HCT116 (cell line): ENCODE results near the gene STK25. TPM values are rescaled to one million over a fixed set of nuclear protein-coding genes. Genes with fewer than 3 reads are reported as not detected.

Experiments
- ATAC-seq: fragments of 200-7000 bp; cut with Tn5 transposase; 2 replicates; pipeline ENCODE4 v1.9.1; 2020; ENCODE audit warnings: mild to moderate bottlenecking, moderate library complexity
- BruUV-seq: library from RNA; stranded (reverse); fragments of 400-500 nt; replicated peaks from 2 replicates; lab custom pipeline; 2021; lab: Mats Ljungman, UMichigan
- CTCF ChIA-PET: fragments of 300-600 bp; sonication (Branson Sonifier 250); formaldehyde crosslinking; loops from one replicate; lab custom pipeline; 2021; ENCODE audit warnings: antibody characterized with exemption; lab: Charles Lee
- POLR2A ChIA-PET: fragments of 300-600, 350-600 bp; sonication (Branson Sonifier 250); formaldehyde crosslinking; loops from one replicate; lab custom pipeline; 2021; ENCODE audit warnings: antibody characterized with exemption; lab: Charles Lee
- RAD21 ChIA-PET, 2 experiments: fragments of 300-600 bp; sonication (Branson Sonifier 250); formaldehyde crosslinking; loops; one replicate each; lab custom pipeline; 2023; ENCODE audit warnings: low total read pairs in 2 of 2; ENCODE audit not compliant: uncharacterized antibody in 2 of 2, unreplicated experiment in 2 of 2, low non-redundant PET in 1 of 2; lab: Charles Lee
- DNase-seq: peaks from one replicate; pipeline ENCODE4 v3.0.0-alpha.2; 2010; ENCODE audit warnings: low read depth, low spot score
- H2AFZ ChIP-seq: fragments of 200-600 bp; shearing (Covaris generic), sonication (generic); 2 replicates; pipeline ENCODE4 v1.6.1; 2017; ENCODE audit warnings: low read depth, mixed run types, mixed read lengths, antibody characterized with exemption, low read length; ENCODE audit not compliant: poor library complexity, severe bottlenecking
- H3K27ac ChIP-seq: 2 replicates; pipeline ENCODE4 v1.5.1; 2012; ENCODE audit warnings: low read depth, low read length
- H3K27me3 ChIP-seq: fragments of 200-600 bp; sonication (generic); 2 replicates; pipeline ENCODE4 v1.6.1; 2016; ENCODE audit warnings: mixed run types, low read length, mixed read lengths; ENCODE audit not compliant: insufficient read depth
- H3K36me3 ChIP-seq, 2 experiments: fragments of 200-500 bp in 1 of 2; fragments of 200-600 bp in 1 of 2; sonication (Bioruptor generic) in 1 of 2; sonication (generic) in 1 of 2; 2 replicates each; pipeline versions ENCODE4 v1.5.1 to v1.6.1; 2014 to 2016; ENCODE audit warnings: low read length in 2 of 2, inconsistent platforms in 1 of 2, mixed read lengths in 1 of 2, mixed run types in 1 of 2; ENCODE audit not compliant: insufficient read depth in 2 of 2, control insufficient read depth in 1 of 2
- H3K4me1 ChIP-seq, 2 experiments: fragments of 200-600 bp in 1 of 2; sonication (generic) in 1 of 2; 2 replicates each; pipeline versions ENCODE4 v1.5.1 to v1.6.1; 2012 to 2017; ENCODE audit warnings: low read length in 2 of 2, inconsistent platforms in 1 of 2, mild to moderate bottlenecking in 1 of 2, mixed read lengths in 1 of 2, mixed run types in 1 of 2, moderate library complexity in 1 of 2; ENCODE audit not compliant: insufficient read depth in 2 of 2, control insufficient read depth in 1 of 2
- H3K4me2 ChIP-seq: fragments of 200-600 bp; sonication (generic); 2 replicates; pipeline ENCODE4 v1.6.1; 2017; ENCODE audit warnings: mixed run types, low read length, mixed read lengths
- H3K4me3 ChIP-seq, 2 experiments: fragments of 200-600 bp in 1 of 2; sonication (generic) in 1 of 2; replicated peaks in 1 of 2; 2 replicates each; pipeline ENCODE4 v1.5.1; 2011 to 2016; ENCODE audit warnings: low read length in 2 of 2, control low read depth in 1 of 2, low read depth in 1 of 2, mild to moderate bottlenecking in 1 of 2, mixed read lengths in 1 of 2, mixed run types in 1 of 2
- H3K79me2 ChIP-seq: fragments of 200-600 bp; sonication (generic); 2 replicates; pipeline ENCODE4 v1.6.1; 2017; ENCODE audit warnings: mild to moderate bottlenecking, mixed run types, low read length, moderate library complexity, mixed read lengths; ENCODE audit not compliant: insufficient read depth
- H3K9ac ChIP-seq: fragments of 200-600 bp; sonication (generic); 2 replicates; pipeline ENCODE4 v1.6.1; 2016; ENCODE audit warnings: low read length, mixed read lengths
- H3K9me2 ChIP-seq: fragments of 200-600 bp; sonication (generic), shearing (Covaris generic); 2 replicates; pipeline ENCODE4 v1.6.1; 2017; ENCODE audit warnings: mixed run types, mild to moderate bottlenecking, moderate library complexity; ENCODE audit not compliant: insufficient read depth
- H3K9me3 ChIP-seq, 2 experiments: fragments of 200-500 bp in 1 of 2; fragments of 200-600 bp in 1 of 2; sonication (Bioruptor generic) in 1 of 2; sonication (generic) in 1 of 2; 2 replicates each; pipeline ENCODE4 v1.6.1; 2014 to 2017; ENCODE audit warnings: low read length in 2 of 2, mixed read lengths in 2 of 2, inconsistent platforms in 1 of 2, low read depth in 1 of 2, mild to moderate bottlenecking in 1 of 2, mixed run types in 1 of 2, moderate library complexity in 1 of 2; ENCODE audit not compliant: control insufficient read depth in 1 of 2, insufficient read depth in 1 of 2
- H4K20me1 ChIP-seq: fragments of 200-600 bp; sonication (generic), shearing (Covaris generic); 2 replicates; pipeline ENCODE4 v1.6.1; 2017; ENCODE audit warnings: mixed run types, mild to moderate bottlenecking, moderate library complexity; ENCODE audit not compliant: insufficient read depth
- POLR2AphosphoS5 ChIP-seq: IDR thresholded peaks from 2 replicates; pipeline ENCODE4 v1.6.1; 2011; ENCODE audit warnings: mild to moderate bottlenecking, low read depth, low read length, moderate library complexity
- intact Hi-C: fragments of 100-400 bp; cut with micrococcal nuclease; formaldehyde crosslinking; loops from 2 replicates; pipeline ENCODE4 v1.10.0; 2022
- total RNA-seq: library from RNA; stranded (reverse); gene quantifications from one replicate; pipeline ENCODE4 v1.2.1, GENCODE V29; 2021; ENCODE audit not compliant: unreplicated experiment
- TF ChIP-seq, protein P1 (sequence below): IDR thresholded peaks from 2 replicates; pipeline ENCODE4 v1.6.1; 2011; ENCODE audit warnings: mild to moderate bottlenecking, low read length, moderate library complexity; ENCODE audit not compliant: insufficient replicate concordance; ENCODE audit errors: extremely low read depth
- TF ChIP-seq, protein P2 (sequence below), 3 experiments: fragments of 200-600 bp in 1 of 3; sonication (generic) in 1 of 3; IDR thresholded peaks in 2 of 3; conservative IDR thresholded peaks in 1 of 3; 2 replicates each; pipeline ENCODE4 v1.5.1; 2012 to 2017; ENCODE audit warnings: low read depth in 2 of 3, low read length in 2 of 3, antibody characterized with exemption in 1 of 3, borderline replicate concordance in 1 of 3, control low read depth in 1 of 3, mild to moderate bottlenecking in 1 of 3, mixed read lengths in 1 of 3, mixed run types in 1 of 3, moderate library complexity in 1 of 3; ENCODE audit not compliant: insufficient read depth in 1 of 3

STK25 gene
- total RNA-seq, 1 experiment from 2014 or later, result 160 TPM

DNA sequence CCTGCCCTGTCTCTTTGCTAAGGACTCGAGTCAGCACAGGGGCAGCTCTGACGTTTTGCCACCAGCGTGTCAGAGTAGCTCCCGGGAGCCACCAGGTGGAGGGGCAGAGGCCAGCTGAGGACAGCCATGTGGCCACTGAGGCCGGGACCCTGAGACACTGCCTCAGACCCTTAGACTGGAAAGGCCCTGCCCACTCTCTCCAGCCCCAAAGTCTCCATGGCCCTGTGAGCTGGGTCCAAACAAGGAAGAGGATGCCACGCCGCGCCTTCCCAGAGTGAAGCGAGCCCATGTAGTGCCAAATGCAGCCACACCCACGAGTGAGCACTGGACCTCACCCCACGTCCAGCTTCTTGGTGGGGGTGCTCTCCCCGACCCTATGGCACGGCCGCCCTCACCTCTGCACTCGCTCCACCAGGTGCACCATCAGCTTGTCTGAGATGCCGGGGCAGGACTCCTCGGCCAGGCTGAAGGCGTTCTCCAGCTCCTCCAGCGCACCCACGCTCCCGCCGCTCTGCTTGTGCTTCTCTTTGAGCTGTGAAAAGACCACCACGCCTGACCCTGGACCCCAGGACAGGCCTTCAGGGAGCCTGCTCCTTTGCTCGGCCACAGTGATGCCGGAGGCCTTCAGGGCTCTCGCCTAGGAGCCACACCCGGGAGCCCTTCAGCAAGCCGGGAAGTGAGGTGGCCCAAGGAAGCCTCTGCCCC, 12.2 kb downstream of the STK25 start (continued):
- TF ChIP-seq, protein P1, sequence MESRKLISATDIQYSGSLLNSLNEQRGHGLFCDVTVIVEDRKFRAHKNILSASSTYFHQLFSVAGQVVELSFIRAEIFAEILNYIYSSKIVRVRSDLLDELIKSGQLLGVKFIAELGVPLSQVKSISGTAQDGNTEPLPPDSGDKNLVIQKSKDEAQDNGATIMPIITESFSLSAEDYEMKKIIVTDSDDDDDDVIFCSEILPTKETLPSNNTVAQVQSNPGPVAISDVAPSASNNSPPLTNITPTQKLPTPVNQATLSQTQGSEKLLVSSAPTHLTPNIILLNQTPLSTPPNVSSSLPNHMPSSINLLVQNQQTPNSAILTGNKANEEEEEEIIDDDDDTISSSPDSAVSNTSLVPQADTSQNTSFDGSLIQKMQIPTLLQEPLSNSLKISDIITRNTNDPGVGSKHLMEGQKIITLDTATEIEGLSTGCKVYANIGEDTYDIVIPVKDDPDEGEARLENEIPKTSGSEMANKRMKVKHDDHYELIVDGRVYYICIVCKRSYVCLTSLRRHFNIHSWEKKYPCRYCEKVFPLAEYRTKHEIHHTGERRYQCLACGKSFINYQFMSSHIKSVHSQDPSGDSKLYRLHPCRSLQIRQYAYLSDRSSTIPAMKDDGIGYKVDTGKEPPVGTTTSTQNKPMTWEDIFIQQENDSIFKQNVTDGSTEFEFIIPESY, result no peak
- TF ChIP-seq, protein P2, sequence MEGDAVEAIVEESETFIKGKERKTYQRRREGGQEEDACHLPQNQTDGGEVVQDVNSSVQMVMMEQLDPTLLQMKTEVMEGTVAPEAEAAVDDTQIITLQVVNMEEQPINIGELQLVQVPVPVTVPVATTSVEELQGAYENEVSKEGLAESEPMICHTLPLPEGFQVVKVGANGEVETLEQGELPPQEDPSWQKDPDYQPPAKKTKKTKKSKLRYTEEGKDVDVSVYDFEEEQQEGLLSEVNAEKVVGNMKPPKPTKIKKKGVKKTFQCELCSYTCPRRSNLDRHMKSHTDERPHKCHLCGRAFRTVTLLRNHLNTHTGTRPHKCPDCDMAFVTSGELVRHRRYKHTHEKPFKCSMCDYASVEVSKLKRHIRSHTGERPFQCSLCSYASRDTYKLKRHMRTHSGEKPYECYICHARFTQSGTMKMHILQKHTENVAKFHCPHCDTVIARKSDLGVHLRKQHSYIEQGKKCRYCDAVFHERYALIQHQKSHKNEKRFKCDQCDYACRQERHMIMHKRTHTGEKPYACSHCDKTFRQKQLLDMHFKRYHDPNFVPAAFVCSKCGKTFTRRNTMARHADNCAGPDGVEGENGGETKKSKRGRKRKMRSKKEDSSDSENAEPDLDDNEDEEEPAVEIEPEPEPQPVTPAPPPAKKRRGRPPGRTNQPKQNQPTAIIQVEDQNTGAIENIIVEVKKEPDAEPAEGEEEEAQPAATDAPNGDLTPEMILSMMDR (IDR thresholded peaks at IDR 0.05 in 2 of 3, conservative IDR thresholded peaks at IDR 0.05 in 1 of 3; ENCODE audit: borderline replicate concordance in 1 of 3, insufficient read depth in 1 of 3, low read depth in 2 of 3, low read length in 2 of 3), result no peak

DNA sequence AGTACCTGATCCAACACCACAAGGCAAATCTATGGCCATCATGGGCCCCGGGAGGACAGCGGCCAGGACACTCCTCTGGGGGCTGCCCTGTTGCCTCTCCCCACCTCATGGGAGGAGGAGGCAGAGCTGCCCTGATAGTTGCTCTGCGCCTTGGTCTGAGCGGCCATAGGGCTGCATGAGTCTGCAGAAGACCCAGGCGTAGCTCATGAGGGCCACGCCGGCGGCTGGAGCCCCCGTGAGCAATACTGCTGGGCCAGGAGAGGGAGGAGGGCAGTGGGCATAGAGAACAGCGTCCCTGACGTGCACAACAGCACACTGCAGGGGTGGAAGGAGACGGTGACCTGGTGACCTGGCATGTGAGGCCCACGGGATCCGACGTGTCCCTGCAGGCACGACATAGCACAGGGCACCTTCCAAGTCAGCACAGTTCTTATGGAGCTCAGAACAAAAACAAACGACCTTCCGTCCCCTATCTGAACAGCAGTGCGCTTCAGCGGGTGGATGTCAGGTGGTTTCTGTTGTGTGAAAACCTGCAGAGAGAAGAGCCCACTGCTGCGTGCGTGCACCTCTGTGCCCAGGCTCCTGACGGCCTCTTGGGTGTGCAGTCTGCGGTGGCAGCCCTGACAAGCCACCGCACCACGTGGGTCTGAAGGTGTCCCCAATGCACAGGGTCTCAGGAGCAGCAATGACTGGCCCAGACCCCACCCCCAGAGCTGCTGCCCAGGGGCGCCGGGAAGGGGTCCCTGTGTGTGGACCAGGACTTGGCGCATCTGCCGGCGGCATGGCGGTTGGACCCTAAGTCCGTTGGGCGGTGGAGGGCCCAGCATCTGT, 13.0 kb downstream of the STK25 start:
- Histone ChIP-seq H3K9me3 (no peaks in the 10 kb centered on the region), H3K36me3 (peaks cover 25 to 26% of the 10 kb centered on the region in 2 experiments), H3K4me1 (no peaks in the 10 kb centered on the region), H3K27me3 (no peaks in the 10 kb centered on the region), H3K79me2 (peaks cover 6% of the 10 kb centered on the region; the same call in 1 of the 2 replicates), H3K9ac (no peak overlapping the region), H2AFZ (no peak overlapping the region), H3K27ac (no peak overlapping the region), H4K20me1 (no peaks in the 10 kb centered on the region), H3K4me3 (no peak overlapping the region), H3K9me2 (no peaks in the 10 kb centered on the region), H3K4me2 (no peak overlapping the region)
- no peak for TF ChIP-seq POLR2AphosphoS5
- no peak for DNase-seq
- CTCF ChIA-PET, result no interaction called here
- RAD21 ChIA-PET, result no interaction called here
- intact Hi-C loops, result no loop called here
- POLR2A ChIA-PET, result no interaction called here
- BruUV-seq, result no TSS peak
- no peak for ATAC-seq
